Activated gamma-delta T cell treated with Interleukin-2 at 50 U/mL for 16 hours (primary cell): ENCODE data around the gene ISOC1.

Source experiments
- DNase-seq: peaks from one replicate; pipeline ENCODE4 v3.0.0-alpha.2; 2020

Gene ISOC1

DNA sequence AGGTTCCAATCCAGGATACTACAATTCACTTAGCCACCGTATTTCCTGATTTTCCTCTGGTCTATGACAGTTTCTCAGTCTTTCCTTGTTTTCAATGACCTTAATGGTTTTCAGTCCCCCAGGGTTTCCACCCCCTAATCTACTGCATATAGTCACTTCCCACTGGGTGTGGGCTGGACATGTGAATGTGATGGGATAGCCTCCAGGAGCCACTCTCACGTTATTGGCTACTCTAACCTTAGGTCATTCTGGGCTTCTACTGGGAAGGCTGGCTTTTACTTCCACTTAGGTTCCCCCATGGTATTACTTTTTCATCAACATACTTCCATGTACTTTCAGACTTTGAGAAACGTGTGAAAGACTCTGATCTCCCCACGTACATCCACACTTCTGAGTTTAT is 46.5 kb downstream of the ISOC1 start:
- DNase-seq = no peak

DNA sequence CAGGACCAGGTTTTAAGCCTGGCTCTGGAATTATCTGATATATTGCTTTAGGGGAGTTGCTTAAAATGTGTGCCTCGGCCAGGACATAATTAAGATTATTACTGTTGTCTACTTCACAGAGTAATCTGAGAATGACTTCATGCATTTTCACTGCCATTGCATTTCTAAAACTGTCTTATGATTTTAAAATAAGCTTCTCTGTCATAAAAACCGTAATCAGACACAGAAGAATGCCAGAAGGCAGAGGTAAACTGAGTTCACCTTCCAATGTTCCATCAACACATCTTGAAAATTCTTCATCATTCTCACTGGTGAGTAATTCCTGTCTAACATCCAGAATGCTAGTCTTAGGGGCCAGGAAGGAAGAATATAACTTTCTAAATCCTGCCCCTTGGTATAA is 47.1 kb downstream of the ISOC1 start:
- no peak for DNase-seq

DNA sequence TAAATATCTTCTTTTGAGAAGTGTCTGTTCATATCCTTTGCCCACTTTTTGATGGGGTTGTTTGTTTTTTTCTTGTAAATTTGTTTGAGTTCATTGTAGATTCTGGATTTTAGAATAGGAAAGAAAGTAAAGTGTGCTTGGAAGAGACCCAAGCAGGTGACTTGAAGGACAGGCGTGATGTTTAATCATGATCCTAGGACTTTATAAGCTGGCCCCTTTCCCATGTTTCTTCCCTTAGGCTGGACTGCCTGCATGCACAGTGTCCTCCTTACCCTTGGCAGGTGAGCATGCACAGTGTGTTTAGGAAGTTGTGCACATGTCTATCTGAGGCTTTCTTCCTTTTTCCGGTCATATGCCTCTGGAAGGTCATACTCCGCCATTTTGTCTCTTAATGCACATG is 61.3 kb downstream of the ISOC1 start:
- no peak for DNase-seq

DNA sequence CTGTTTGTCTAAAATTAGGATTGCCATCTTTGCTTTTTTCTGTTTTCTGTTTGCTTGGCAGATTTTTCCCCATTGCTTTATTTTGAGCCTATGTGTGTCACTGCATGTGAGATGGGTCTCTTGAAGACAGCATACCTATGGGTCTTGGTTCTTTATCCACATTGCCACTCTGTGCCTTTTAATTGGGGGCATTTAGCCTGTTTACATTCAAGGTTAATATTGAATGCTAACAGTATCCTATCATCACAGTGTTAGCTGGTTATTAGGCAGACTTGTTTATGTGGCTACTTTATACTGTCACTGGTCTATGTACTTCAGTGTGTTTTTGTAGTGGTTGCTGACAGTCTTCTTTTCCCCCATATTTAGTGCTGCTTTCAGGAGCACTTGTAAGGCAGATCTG is 67.3 kb downstream of the ISOC1 start:
- no peak for DNase-seq
